GM18861 (cell line): ENCODE data around the gene SPAG9.

Experiments
- ATAC-seq: cut with Tn5 transposase; IDR thresholded peaks from one replicate; pipeline ENCODE4 v1.9.1; 2021; ENCODE audit not compliant: unreplicated experiment

The SPAG9 gene

GRCh38 chr17:51120739-51121619 is at the start of gene SPAG9:
SPAG9 (minus strand) TSS chr17:51120868; CDS start chr17:51120656, 212 bp downstream.
- ATAC-seq, result peak; percentile 50

GRCh38 chr17:51169340-51169739 is 48.7 kb upstream of the SPAG9 start:
- no peak for ATAC-seq

DNA sequence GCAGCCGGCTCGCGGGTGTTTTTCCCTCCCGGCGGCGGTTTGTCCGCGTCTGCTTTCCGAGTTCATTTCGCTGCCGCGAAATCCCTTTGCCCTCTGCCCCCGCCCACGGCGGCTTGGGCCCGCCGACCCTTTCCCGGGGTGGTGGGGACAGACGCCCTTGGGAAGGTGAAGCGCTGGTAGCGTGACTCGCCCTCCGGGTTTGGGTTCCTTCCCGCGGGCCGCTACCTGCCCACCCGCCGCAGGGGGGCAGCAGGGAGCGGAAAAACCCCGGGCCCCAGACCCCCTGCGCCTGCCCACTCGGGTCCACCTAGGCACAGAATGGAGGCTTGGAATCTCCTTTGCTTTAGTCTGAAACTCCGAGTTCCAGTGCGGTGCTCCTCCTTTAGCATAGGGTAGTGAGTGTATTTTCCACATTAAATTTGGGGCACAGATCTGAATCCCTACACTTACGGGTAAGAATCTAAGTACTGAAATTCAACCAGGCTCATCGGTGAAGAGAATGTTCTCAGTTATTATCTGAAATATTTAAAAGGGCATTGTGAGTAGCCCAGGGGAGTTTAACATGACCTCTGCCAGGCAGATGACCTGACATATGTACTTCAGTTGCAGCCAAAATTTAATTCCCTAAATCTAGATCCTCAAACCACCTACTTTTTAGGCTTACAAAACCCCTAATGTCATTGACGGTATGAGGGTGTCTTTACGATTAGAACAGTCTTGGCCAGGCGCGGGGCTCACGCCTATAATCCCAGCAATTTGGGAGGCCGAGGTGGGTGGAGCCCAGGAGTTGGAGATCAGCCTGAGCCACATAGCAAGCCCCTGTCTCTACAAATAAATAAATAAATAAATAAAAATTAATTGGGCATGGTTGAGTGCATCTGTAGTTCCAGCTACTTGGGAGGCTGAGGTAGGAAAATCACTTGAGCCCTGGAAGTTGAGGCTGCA is 46.6 kb upstream of the SPAG9 start:
- ATAC-seq, result peak; percentile 37

GRCh38 chr17:51166198-51166986 is 45.7 kb upstream of the SPAG9 start, which contains the start of gene NME2:
NME2 (plus strand) TSS chr17:51166411; CDS start chr17:51166831, 420 bp downstream.
- peak; percentile 66 for ATAC-seq

GRCh38 chr17:51165680-51166197 is 45.1 kb upstream of the SPAG9 start:
- no peak for ATAC-seq

- no peak for ATAC-seq
Measured at GRCh38 chr17:51164911-51165679, 44.4 kb upstream of the SPAG9 start.

DNA sequence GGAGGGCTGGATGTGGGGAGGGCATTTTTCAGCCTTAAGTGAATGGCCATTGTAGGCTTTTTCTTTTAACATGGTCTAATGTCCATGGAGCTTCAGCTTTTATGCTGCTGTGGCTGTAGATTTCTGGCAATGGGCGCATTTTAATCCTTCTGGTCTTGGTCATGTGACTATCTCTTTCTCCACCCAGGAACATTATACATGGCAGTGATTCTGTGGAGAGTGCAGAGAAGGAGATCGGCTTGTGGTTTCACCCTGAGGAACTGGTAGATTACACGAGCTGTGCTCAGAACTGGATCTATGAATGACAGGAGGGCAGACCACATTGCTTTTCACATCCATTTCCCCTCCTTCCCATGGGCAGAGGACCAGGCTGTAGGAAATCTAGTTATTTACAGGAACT is 40.9 kb upstream of the SPAG9 start:
- ATAC-seq, result no peak

GRCh38 chr17:51159604-51160003 is 38.9 kb upstream of the SPAG9 start:
- no peak for ATAC-seq

DNA sequence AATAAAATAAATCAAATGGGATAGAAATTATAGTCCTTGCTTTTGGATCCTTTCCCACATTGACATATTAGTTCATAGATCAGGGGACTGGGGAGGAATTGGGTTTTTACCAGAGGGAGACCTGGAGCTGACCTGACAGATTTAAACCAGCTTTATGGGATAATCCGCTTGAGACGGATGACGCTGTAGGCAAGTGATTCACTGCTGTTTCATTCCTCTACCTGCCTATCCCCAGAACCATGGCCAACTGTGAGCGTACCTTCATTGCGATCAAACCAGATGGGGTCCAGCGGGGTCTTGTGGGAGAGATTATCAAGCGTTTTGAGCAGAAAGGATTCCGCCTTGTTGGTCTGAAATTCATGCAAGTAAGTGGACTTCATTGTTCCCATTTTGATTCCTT is 34.7 kb upstream of the SPAG9 start:
- ATAC-seq, result no peak

DNA sequence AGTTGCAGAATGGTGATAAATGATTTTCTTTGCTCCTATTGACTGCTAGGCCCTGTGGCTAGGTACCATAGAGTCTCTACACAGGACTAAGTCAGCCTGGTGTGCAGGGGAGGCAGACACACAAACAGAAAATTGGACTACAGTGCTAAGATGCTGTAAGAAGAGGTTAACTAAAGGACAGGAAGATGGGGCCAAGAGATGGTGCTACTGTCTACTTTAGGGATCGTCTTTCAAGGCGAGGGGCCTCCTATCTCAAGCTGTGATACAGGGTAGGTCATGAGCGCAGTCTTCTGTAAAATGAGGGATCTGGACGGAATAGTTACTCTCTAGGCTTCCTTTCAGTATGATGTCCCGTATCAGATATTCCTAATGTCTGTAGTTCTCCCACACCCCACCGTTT is 33.5 kb upstream of the SPAG9 start:
- ATAC-seq, result no peak

DNA sequence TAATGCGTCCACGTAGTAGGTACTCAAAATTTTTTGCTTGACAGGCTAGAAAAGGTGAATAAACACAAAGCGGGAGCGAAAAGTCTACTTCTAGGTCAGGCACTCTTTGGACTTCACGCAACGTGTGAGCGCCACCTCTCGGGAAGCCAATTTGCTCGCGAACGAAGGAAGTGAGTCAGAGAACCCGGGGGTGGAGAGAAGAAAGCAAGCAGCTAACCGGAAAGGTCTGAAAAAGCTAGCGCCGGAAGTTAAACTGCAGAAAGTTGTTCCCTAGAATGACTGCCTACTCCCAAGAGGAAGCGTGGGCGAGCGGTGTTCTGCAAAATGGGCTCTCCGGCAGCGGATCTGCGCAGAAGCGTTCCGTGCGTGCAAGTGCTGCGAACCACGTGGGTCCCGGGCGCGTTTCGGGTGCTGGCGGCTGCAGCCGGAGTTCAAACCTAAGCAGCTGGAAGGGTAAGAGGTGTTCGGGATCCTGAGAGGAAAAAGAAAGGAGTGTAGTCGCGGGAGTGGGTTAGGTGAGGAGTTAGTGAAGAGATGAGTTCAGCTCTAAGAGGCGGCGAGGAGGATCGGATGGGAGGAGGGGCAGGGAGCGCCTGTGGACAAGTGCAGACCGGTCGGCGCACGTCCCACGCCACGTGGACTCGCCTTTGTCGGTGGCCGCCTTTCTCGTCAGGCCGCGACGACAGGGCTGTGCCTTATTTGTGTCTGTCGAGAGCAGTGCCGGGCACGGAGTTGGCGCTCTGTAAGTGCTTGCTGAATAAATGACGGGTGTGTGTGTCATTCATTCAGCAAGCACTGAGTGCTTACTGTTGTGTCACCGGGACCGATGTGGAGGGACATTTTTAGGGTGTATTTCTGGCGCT is 32.8 kb upstream of the SPAG9 start, which contains the start of gene NME1:
NME1 (plus strand) TSS at position 350 of the 863 bp plus-strand sequence. CDS start 2,096 bp downstream, outside the sequence.
- ATAC-seq, result peak; percentile 92

DNA sequence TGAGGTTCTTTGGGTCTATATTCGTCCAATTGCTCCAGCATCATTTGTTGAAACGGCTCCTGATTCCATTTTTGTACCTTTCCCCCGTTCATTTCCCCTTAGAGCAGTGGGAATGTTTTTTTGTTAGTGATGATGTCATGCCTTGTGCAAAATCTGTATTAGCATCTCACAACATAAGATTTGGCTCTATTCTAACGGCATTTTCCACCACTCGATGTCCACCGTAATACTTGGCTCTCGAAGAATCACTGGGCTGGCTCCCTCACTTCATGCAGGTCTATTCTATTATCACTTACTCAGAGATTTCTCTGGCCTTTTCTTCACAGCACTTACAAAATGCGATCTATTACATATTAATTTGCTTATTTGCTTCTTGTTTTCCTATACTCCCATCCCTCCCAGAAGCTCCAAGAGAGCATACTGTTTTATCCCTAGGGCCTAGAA is 32.1 kb upstream of the SPAG9 start:
- ATAC-seq, result no peak

DNA sequence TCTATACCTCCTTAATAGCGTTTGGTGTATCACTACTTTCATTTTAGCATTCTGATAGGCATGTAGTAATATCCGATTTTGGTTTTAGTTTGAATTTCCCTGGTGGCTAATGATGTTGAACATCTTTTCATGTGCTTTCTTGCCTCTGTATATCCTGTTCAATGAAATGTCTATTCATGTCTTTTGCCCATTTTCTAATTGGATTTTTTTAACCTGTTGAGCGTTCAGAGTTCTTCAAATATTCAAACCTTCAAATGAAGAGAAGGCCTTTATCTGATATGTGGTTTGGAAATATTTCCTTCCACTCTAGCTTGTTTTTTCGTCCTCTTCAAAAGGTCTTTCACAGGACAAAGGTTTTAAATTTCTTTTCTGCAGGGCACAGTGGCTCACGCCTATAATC is 30.3 kb upstream of the SPAG9 start:
- no peak for ATAC-seq

GRCh38 chr17:51149163-51149562 is 28.5 kb upstream of the SPAG9 start:
- no peak for ATAC-seq

- no peak for ATAC-seq
Measured at GRCh38 chr17:51147650-51148049, 27.0 kb upstream of the SPAG9 start.

GRCh38 chr17:51144266-51145022 is 23.8 kb upstream of the SPAG9 start:
- ATAC-seq, result no peak

DNA sequence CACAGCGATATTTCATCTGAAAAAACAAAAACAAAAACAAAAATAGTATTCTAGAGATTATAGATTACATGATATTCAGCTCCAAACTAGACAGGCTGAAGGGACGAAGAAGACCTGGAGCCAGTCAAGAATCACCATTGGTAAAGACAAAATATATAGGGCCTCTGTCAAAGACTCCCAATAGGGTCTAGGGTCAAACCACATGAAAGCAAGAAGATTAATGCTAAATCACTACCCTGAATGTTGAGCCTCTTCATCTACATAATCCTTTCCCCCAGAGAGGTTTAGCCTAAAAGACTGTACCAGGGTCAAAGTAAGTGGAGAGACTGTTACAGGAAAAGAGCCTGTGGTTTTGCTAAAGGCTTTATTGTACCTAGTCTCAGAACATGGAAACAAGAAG is 21.9 kb upstream of the SPAG9 start:
- no peak for ATAC-seq

DNA sequence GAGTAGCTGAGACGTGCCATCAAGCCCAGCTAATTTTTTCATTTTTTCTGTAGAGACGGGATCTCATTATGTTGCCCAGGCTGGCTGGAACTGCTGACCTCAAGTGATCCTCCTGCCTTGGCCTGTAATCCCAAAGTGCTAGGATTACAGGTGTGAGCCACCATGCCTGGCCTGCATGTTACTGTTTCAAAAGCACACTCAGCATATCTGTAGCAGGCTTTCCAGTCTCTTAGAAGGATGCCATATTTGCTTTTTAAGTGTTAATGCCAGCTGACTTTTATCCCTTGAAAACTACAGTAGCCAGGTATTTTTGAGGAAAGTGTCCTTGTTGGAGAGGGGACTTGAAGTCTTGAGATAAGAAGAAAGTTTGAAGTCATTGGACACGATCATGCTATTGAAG is 15.3 kb upstream of the SPAG9 start:
- no peak for ATAC-seq
